A673 (cell line): Measurements from ENCODE around the gene PPOX. TPM values are rescaled to one million over a fixed set of nuclear protein-coding genes. Genes with fewer than 3 reads are reported as not detected.

ENCODE experiments used
- Bru-seq: library from RNA; stranded (reverse); fragments of 400-500 nt; gene quantifications from one replicate; lab custom pipeline; 2021; lab: Mats Ljungman, UMichigan
- BruChase-seq, 2 experiments: library from RNA; stranded (reverse); fragments of 400-500 nt; gene quantifications; one replicate each; lab custom pipeline; 2021; lab: Mats Ljungman, UMichigan
- BruUV-seq: library from RNA; stranded (reverse); fragments of 400-500 nt; replicated peaks from 2 replicates; lab custom pipeline; 2021; lab: Mats Ljungman, UMichigan
- CTCF ChIA-PET: fragments of 300-600 bp; sonication (Branson Sonifier 250); formaldehyde crosslinking; loops from one replicate; lab custom pipeline; 2022; ENCODE audit warnings: antibody characterized with exemption; lab: Charles Lee
- POLR2A ChIA-PET: fragments of 300-600 bp; sonication (Branson Sonifier 250); formaldehyde crosslinking; loops from one replicate; lab custom pipeline; 2022; ENCODE audit warnings: antibody characterized with exemption; ENCODE audit not compliant: low non-redundant PET; lab: Charles Lee
- DNase-seq: peaks from one replicate; pipeline ENCODE4 v3.0.0-alpha.2; 2015; ENCODE audit warnings: low spot score
- H3K27ac ChIP-seq: fragments of 200-600 bp; sonication (generic); 2 replicates; pipeline ENCODE4 v1.5.1; 2016; ENCODE audit warnings: mixed run types, low read depth, mild to moderate bottlenecking, mixed read lengths, antibody characterized with exemption, low read length; ENCODE audit not compliant: poor library complexity, severe bottlenecking
- H3K27me3 ChIP-seq: fragments of 200-600 bp; sonication (generic); replicated peaks from 2 replicates; pipeline ENCODE4 v1.6.1; 2017; ENCODE audit warnings: mixed run types, low read depth, mild to moderate bottlenecking, mixed read lengths, antibody characterized with exemption, low read length; ENCODE audit not compliant: insufficient read depth, poor library complexity
- H3K36me3 ChIP-seq: fragments of 200-600 bp; sonication (generic); 2 replicates; pipeline ENCODE4 v1.6.1; 2016; ENCODE audit warnings: mixed run types, mild to moderate bottlenecking, mixed read lengths, antibody characterized with exemption, low read length; ENCODE audit not compliant: insufficient read depth, poor library complexity, severe bottlenecking
- H3K4me1 ChIP-seq: fragments of 200-600 bp; sonication (generic); 2 replicates; pipeline ENCODE4 v1.6.1; 2017; ENCODE audit warnings: mixed run types, mild to moderate bottlenecking, mixed read lengths, antibody characterized with exemption, low read length; ENCODE audit not compliant: insufficient read depth, poor library complexity, severe bottlenecking
- H3K4me3 ChIP-seq: fragments of 200-600 bp; sonication (generic); 2 replicates; pipeline ENCODE4 v1.5.1; 2016; ENCODE audit warnings: low read depth, mixed run types, mild to moderate bottlenecking, mixed read lengths, low read length; ENCODE audit not compliant: poor library complexity, severe bottlenecking
- H3K9me3 ChIP-seq: fragments of 200-600 bp; sonication (generic); 2 replicates; pipeline ENCODE4 v1.6.1; 2016; ENCODE audit warnings: mixed run types, low read depth, mild to moderate bottlenecking, mixed read lengths, antibody characterized with exemption, low read length; ENCODE audit not compliant: poor library complexity, severe bottlenecking
- EZH2 ChIP-seq: fragments of 200-600 bp; sonication (generic); IDR thresholded peaks from 2 replicates; pipeline ENCODE4 v1.6.1; 2017; ENCODE audit warnings: borderline replicate concordance, low read depth, mild to moderate bottlenecking, mixed read lengths, antibody characterized with exemption, low read length; ENCODE audit not compliant: poor library complexity, severe bottlenecking
- intact Hi-C: fragments of 100-400 bp; cut with micrococcal nuclease; formaldehyde crosslinking; loops from one replicate; pipeline ENCODE4 v1.10.0; 2022; ENCODE audit not compliant: unreplicated experiment
- long read RNA-seq: library from polyadenylated mRNA; stranded (forward); transcript quantifications from one replicate; pipeline ENCODE4 v2.0.0, GENCODE V29; 2022
- total RNA-seq: library from RNA; stranded (reverse); gene quantifications from 2 replicates; pipeline ENCODE4 v1.2.3, GENCODE V29; 2021
- TF ChIP-seq, protein P1 (sequence below): fragments of 300-800, 200-600 bp; sonication (generic); conservative IDR thresholded peaks from 2 replicates; pipeline ENCODE4 v1.5.1; 2017; ENCODE audit warnings: low read depth, mild to moderate bottlenecking, antibody characterized with exemption, low read length, moderate library complexity, mixed read lengths

PPOX gene
- total RNA-seq (24.3 and 25.2 TPM in 2 replicates), Bru-seq, nascent RNA (percentile 53 among the genes with signal in this experiment), BruChase-seq, experiment 1, labeled RNA remaining after a 2-hour chase (percentile 51 among the genes with signal in this experiment), BruChase-seq, experiment 2, labeled RNA remaining after a 6-hour chase (percentile 52 among the genes with signal in this experiment)
- long read RNA-seq, transcript PPOX-202 (13 exons, 1,740 nt) = major isoform, 26 of 71 reads
- long read RNA-seq, partial matches to known transcripts = 1 of 71 reads
- long read RNA-seq, other reads (novel, unspliced or antisense) = 39 of 71 reads

DNA sequence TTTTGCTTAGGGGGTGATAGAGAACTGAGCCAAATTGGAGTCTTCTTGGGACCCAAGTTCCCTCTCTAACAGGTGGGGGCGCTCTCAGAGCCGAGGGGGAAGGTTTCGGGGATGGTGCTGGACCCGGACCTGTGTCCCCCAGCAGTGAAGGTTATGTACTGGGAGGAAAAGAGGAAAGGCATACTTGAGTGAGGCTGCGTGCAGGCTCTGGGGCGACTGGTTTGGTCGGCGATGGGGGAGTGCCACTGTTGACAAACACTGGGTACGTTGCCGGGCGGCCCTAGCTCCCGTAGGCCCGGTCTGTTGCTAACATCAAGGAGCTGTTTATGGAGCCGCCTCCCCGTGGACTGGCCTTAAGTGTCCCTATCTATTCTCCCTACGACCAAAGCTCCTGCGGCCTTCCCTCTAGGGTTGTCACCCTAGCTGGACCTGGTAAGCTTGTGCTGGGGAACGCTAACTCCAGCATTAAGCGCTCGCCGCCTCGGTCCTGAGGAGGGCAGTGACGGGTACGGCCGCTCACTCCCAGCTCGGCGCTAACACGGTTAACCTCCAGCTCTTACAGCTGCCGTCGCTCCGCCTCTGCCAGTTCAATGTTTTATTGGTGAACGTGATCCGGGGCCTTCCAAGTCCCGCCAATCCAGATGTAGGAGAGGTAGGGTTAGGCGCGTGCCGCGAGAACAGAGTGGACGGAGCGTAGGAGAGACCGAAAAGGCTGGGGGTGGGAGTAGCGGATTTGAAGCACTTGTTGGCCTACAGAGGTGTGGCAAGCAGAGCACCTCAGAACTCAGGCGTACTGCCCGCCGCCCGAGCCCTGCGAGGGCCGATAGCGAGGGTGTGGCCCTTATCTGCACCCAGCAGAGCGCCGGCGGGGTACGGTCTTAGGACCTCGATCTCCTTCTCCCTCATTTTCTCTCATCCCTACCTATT is at the start of gene PPOX:
TSS of gene PPOX (plus strand) at position 685 of the 927 bp plus-strand sequence. CDS start 422 bp downstream, outside the sequence.
- no peak for TF ChIP-seq EZH2
- TF ChIP-seq, protein P1, sequence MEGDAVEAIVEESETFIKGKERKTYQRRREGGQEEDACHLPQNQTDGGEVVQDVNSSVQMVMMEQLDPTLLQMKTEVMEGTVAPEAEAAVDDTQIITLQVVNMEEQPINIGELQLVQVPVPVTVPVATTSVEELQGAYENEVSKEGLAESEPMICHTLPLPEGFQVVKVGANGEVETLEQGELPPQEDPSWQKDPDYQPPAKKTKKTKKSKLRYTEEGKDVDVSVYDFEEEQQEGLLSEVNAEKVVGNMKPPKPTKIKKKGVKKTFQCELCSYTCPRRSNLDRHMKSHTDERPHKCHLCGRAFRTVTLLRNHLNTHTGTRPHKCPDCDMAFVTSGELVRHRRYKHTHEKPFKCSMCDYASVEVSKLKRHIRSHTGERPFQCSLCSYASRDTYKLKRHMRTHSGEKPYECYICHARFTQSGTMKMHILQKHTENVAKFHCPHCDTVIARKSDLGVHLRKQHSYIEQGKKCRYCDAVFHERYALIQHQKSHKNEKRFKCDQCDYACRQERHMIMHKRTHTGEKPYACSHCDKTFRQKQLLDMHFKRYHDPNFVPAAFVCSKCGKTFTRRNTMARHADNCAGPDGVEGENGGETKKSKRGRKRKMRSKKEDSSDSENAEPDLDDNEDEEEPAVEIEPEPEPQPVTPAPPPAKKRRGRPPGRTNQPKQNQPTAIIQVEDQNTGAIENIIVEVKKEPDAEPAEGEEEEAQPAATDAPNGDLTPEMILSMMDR = peak; percentile 74
- intact Hi-C loops = no loop called here
- no TSS peak for BruUV-seq
- Histone ChIP-seq H3K4me1 (no peaks in the 10 kb centered on the region), H3K4me3 (peak within 1 kb of the TSS; percentile 83), H3K27ac (peak within 1 kb of the TSS; percentile 69), H3K36me3 (peaks cover 44% of the 10 kb centered on the region), H3K27me3 (no peaks in the 10 kb centered on the region), H3K9me3 (no peaks in the 10 kb centered on the region)
- DNase-seq = peak; percentile 98
- POLR2A ChIA-PET = interaction anchor here (0.6 kb wide), 2 partner anchors 10 to 34 kb away, joined by 5 to 8 read pairs; no protein-coding TSS in a partner anchor
- CTCF ChIA-PET = interaction anchor here (0.9 to 1.6 kb wide), 4 partner anchors 33 to 68 kb away, joined by 4 to 6 read pairs (median 4); partner anchors contain the start of genes ADAMTS4, KLHDC9, NDUFS2 and TOMM40L

DNA sequence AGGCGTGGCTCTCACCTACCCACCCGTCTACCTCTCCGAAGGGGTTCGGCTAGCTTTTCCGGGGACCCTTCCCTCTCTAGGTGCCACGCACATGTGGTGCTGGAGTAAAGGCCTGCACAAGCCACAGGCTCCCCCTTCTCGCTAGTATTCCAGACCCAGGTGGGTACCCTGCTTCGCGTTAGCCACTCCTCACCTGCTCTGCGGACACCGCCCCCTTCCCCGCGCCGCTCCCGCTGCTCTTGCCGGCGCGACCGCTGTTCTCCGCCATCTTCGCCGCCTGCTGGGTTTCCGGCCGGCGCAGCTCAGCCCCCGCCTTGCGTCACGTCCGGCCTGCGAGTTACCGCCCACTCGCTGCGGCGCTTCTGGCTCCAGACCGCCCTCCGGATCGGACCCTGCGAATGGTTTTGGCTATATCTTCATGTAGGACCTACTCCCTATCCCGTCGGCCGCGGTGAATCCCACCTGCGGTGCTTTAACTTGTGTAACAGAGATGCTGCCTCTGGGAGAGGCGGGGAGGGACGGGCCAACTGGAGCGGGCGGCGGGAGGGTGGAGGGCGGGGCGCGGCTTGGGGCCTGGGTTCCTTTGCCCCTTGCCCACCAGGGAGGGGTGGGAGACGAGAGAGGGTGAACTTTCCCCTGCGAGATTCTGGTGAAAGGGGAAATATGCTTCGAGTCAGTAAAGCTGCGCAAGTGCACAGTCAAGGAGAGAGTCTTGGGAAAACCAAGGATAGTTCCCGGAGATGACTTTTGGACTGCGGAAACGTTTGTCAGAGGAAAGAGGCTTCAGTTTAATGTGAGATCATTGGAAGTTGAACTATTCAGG is 48.3 kb upstream of the PPOX start, which contains the start of the genes NIT1 and PFDN2:
TSS of gene NIT1 (plus strand) at position 347 of the 823 bp plus-strand sequence. CDS start at position 419, 72 bp downstream.
TSS of gene PFDN2 (minus strand) at position 279 of the 823 bp plus-strand sequence. CDS start at position 268, 11 bp downstream.
- H3K4me3 ChIP-seq = peak within 1 kb of the TSS; percentile 86
- BruUV-seq = TSS peak; percentile 70
- H3K36me3 ChIP-seq = peaks cover 33% of the 10 kb centered on the region
- no peaks in the 10 kb centered on the region for H3K27me3 ChIP-seq
- CTCF ChIA-PET = interaction anchor here (0.5 to 0.6 kb wide), 2 partner anchors 108 to 128 kb away, joined by 4 to 15 read pairs; partner anchors contain the start of gene TOMM40L
- POLR2A ChIA-PET = interaction anchor here (0.5 kb wide), 1 partner anchor 272 kb away, joined by 16 read pairs; no protein-coding TSS in a partner anchor
- H3K4me1 ChIP-seq = peaks cover 12% of the 10 kb centered on the region
- peak; percentile 93 for DNase-seq
- intact Hi-C loops = no loop called here
- no peaks in the 10 kb centered on the region for H3K9me3 ChIP-seq
- peak within 1 kb of the TSS; percentile 93 for H3K27ac ChIP-seq
- no peak for TF ChIP-seq EZH2
- TF ChIP-seq, protein P1 = no peak
